ENCODE measurements around the gene NKD2.

Gene NKD2

DNA sequence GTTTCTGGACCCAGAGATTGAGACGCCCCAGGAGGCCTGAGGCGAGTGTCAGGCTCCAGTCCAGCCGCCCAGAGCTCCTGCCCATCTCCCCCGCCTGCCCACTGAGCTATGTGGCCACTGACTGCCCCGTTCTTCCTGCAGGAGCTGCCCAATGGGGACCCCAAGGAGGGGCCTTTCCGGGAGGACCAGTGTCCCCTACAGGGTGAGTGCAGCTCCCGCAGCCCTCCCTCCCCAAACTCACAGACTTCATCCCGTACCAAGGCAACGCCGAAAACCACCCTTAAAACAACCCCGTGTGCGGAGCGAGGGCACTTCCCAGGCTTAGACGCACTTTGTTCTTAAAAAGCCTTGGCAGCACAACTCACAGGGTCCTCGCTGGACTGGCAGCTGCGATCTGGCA lies 23.4 kb downstream of the NKD2 start:
- no peak for DNase-seq

- no peak for DNase-seq
Measured at GRCh38 chr5:1032551-1033027, 24.0 kb downstream of the NKD2 start.

DNA sequence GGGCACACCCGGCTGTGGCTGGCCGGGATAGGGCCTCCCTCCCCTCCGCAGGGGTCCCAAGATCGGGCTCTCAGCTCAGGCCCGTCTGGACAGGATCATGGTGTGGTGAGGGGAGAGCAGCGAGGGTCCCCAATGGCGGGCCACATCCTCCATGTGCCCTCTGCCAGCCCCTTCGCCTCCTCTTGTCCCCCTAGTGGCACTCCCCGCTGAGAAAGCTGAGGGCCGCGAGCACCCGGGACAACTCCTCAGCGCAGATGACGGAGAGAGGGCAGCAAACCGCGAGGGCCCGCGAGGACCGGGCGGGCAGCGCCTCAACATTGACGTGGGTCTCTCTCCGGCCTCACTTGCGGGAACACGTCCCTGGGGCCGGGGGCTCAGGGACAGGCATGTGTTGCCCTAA lies 24.6 kb downstream of the NKD2 start:
- no peak for DNase-seq

- DNase-seq = no peak
Measured at GRCh38 chr5:1033606-1034420, 25.2 kb downstream of the NKD2 start.

GRCh38 chr5:1034421-1034905 lies 25.9 kb downstream of the NKD2 start:
- no peak for DNase-seq

DNA sequence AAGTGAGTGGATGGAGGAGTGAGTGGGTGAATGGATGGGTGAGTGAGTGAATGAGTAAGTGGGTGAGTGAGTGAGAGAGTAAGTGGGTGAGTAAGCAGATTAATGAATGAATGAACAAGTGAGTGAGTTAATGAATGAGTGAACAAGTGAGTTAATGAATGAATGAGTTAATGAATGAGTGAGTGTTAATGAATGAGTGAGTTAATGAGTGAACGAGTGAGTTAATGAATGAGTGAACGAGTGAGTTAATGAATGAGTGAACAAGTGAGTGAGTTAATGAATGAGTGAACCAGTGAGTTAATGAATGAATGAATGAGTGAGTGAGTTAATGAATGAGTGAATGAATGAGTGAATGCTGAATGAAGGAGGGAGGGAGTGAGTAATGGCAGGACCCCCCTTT lies 26.4 kb downstream of the NKD2 start:
- DNase-seq = no peak

DNA sequence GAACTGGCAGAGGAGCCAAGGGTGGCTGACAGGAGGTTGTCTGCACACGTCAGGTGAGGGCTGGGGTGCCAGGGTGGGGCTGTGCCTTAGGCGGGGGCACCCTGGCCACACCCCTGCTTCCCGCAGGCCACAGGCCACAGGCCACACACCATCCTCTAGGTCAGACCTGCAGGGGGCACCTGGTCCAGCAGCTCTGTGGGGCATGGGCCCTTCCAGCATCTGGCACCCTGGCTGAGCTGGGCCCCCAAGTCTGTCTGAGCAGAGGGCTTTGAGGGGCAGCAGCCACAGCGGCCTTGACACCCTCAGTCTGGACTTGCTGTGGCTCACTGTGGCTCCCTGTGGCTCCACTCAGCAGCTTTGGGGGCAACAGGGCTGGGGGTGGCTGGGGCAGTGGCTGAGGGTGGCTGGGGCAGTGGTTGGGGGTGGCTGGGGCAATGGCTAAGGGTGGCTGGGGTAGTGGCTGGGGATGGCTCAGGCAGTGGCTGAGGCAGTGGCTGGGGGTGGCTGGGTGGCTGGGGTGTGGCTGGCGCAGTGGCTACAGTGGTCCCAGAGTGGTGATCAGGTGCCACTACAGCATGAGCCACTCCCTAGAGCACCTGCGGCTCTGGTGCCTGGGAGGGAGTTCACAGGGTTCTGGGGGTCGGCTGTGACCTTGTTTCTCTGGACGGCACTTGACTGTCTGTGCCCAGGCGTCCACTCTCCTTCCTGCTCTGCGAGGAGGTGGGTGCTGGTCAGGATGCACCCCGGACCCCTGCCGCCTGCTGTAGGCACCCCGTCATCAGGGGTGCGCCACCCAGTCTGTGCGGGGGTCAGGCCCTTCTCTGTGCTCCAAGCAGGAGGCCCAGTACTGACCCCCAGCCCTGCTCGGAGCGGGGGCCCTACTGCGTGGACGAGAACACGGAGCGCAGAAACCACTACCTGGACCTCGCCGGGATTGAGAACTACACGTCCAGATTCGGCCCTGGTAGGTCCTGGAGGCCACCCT lies 27.1 kb downstream of the NKD2 start:
- no peak for DNase-seq

- no peak for DNase-seq
Measured at GRCh38 chr5:1036504-1037122, 28.0 kb downstream of the NKD2 start.

- DNase-seq = no peak
Measured at GRCh38 chr5:1037123-1037670, 28.6 kb downstream of the NKD2 start.

GRCh38 chr5:1037671-1038416 lies 29.2 kb downstream of the NKD2 start:
- DNase-seq = no peak

- no peak for DNase-seq
Measured at GRCh38 chr5:1038417-1039209, 30.0 kb downstream of the NKD2 start.

- DNase-seq = no peak
Measured at GRCh38 chr5:1039210-1039548, 30.6 kb downstream of the NKD2 start.

- DNase-seq = no peak
Measured at GRCh38 chr5:1039706-1040260, 31.2 kb downstream of the NKD2 start.

DNA sequence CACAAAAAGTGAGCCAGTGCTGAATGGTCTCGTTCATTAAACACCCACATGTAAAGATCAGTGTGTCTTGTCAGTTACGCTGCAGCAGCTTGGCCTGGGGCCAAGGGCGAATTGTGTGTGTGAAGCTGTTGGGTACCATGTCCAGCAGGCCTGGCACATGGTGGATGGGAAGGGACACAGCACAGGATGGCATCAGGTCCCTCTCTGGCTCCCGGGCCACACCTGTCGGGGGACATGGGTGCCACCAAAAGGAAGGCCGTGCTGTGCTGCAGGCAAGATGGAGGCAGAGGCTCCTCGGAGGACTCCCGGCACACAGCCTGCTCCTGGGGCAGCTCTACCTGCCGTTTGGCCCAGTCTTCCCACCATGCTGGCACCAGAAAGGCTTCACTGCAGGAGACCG lies 32.0 kb downstream of the NKD2 start:
- no peak for DNase-seq

- DNase-seq = no peak
Measured at GRCh38 chr5:1041225-1042143, 32.9 kb downstream of the NKD2 start.

DNA sequence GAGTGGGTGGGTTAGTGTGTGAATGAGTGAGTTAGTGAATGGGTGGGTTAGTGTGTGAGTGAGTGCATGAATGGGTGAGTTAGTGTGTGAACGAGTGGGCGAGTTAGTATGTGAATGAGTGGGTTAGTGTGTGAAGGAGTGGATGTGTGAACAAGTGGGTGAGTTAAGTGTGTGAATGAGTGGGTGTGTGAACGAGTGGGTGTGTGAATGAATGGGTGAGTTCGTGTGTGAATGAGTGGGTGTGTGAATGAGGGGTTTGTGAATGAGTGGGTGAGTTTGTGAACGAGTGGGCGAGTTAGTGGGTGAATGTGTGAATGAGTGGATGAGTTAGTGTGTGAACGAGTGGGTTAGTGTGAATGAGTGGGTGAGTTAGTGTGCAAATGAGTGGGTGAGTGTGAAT lies 34.0 kb downstream of the NKD2 start:
- DNase-seq = no peak

DNA sequence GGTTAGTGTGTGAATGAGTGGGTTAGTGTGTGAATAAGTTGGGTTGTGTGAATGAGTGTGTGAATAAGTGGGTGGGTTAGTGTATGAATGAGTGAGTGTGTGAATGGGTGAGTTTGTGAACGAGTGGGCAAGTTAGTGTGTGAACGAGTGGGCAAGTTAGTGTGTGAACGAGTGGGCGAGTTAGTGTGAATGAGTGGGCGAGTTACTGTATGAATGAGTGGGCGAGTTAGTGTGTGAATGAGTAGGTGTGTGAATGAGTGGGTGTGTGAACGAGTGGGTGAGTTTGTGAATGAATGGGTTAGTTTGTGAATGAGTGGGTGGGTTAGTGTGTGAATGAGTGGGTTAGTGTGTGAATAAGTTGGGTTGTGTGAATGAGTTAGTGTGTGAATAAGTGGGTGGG lies 34.7 kb downstream of the NKD2 start:
- DNase-seq = no peak

- DNase-seq = no peak
Measured at GRCh38 chr5:1044117-1044516, 35.5 kb downstream of the NKD2 start.

DNA sequence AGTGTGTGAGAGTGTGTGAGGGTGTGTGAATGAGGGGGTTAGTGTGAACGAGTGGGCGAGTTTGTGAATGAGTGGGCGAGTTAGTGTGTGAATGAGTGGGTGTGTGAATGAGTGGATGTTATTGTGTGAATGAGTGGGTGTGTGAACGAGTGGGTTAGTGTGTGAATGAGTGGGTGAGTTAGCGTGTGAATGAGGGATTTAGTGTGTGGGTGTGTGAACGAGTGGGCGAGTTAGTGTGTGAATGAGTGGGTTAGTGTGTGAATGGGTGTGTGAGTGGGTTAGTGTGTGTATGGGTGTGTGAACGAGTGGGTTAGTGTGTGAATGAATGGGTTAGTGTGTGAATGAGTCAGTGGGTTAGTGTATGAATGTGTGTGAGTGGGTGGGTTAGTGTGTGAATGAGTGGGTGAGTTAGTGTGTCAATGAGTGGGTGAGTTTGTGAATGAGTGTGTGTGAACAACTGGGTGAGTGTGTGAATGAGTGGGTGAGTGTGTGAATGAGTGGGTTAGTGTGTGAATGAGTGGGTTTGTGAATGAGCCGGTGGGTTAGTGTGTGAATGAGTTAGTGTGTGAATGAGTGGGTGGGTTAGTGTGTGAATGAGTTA lies 37.5 kb downstream of the NKD2 start:
- DNase-seq = no peak

Data from CD4-positive, alpha-beta T cell treated with Interferon alpha-2 for 1 hour (primary cell).